Smooth muscle cell of trachea (primary cell): Measurements from ENCODE around the gene BMP4. TPM values are rescaled to one million over a fixed set of nuclear protein-coding genes. Genes with fewer than 3 reads are reported as not detected.

Source experiments
- total RNA-seq: library from RNA; depleted of rRNA; stranded (reverse); fragments of >200 nt; gene quantifications from 2 replicates; pipeline ENCODE4 v1.2.1, GENCODE V29; 2014

Gene BMP4
- 14.8 and 23.3 TPM in 2 replicates for total RNA-seq

DNA sequence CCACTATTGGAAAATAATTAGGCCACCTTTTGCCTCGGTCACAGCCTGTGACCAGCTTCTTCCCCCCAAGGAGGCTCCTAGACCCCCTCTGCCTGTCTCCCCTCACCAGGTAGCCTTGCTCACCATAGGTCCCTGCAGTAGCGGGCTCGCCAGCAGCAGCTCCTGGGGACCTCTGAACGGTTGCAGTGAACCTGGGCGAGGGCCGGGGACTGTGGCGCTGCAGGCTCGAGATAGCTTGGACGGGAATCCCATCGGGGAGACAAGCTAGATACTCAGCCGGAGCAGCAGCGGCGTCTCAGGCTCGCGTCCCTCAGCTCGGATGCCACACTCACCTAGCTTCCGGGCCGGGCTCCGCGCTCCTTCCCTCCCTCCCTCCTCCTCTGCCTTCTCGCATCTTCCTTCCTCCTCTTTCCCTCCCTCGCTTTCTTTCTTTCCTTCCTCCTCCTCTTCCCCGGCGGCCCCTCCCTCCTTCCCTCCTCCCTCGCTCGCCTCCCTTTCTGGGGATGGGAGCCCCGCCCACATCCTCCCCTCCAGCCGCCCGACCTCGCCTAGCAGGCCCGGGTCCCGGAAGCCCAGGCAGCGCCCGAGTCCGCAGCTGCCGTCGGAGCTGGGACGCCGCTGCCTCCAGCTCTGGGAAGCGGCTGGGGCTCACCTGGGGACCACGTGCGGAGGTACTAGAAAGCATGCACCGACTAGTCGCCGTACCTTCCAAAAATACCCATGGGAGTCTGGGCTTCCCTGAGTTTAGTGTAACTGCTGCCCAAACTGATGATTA lies at the start of gene BMP4:
Gene BMP4, minus strand, starts transcription at position 399 of the 775 bp plus-strand sequence. CDS start 4,603 bp downstream, outside the sequence.

